Bladder microvascular endothelial cell (primary cell): ENCODE results near the gene S1PR5. TPM values are rescaled to one million over a fixed set of nuclear protein-coding genes. Genes with fewer than 3 reads are reported as not detected.

Experiments
- total RNA-seq: library from RNA; depleted of rRNA; stranded (reverse); fragments of >200 nt; gene quantifications from 2 replicates; pipeline ENCODE4 v1.2.3, GENCODE V29; 2014

Gene S1PR5
- 0.13 and 0.16 TPM in 2 replicates for total RNA-seq

GRCh38 chr19:10517361-10517759, at the start of gene S1PR5:
Gene S1PR5 (minus strand): TSS chr19:10517447. CDS start chr19:10515011, 2,436 bp downstream.

GRCh38 chr19:10565567-10566407, 48.5 kb upstream of the S1PR5 start, which contains the start of gene KRI1:
Gene KRI1 (minus strand): TSS chr19:10566010. CDS start chr19:10565999, 11 bp downstream.

GRCh38 chr19:10543420-10544241, 26.4 kb upstream of the S1PR5 start, which contains the start of gene ATG4D:
Gene ATG4D (plus strand): TSS chr19:10543904. CDS start chr19:10544091, 187 bp downstream.

GRCh38 chr19:10503002-10503789, 14.1 kb downstream of the S1PR5 start, which contains the start of gene KEAP1:
Gene KEAP1 (minus strand): TSS chr19:10503356. CDS start chr19:10500033, 3,323 bp downstream.

Other genes starting within 250 kb of the S1PR5 start
- gene ICAM1, start 246.3 kb downstream of the S1PR5 start, total RNA-seq, result 28.0 and 138 TPM in 2 replicates
- gene ICAM4, start 230.5 kb downstream of the S1PR5 start, total RNA-seq, result 1.1 and 1.3 TPM in 2 replicates
- 0.16 and 0.25 TPM in 2 replicates for gene ICAM5, start 227.5 kb downstream of the S1PR5 start, total RNA-seq
- 0.32 and 0.44 TPM in 2 replicates for gene ZGLP1, start 207.6 kb downstream of the S1PR5 start, total RNA-seq
- 13.6 and 21.1 TPM in 2 replicates for gene FDX2, start 201.4 kb downstream of the S1PR5 start, total RNA-seq
- gene RAVER1, start 183.9 kb downstream of the S1PR5 start, total RNA-seq, result 5.8 and 17.7 TPM in 2 replicates
- gene ICAM3, start 177.8 kb downstream of the S1PR5 start, total RNA-seq, result 10.5 and 20.9 TPM in 2 replicates
- gene TYK2, start 136.9 kb downstream of the S1PR5 start, total RNA-seq, result 84.3 and 118 TPM in 2 replicates
- gene CDC37, start 113.9 kb downstream of the S1PR5 start, total RNA-seq, result 313 and 340 TPM in 2 replicates
- gene PDE4A, start 96.9 kb downstream of the S1PR5 start, total RNA-seq, result 1.1 and 4.2 TPM in 2 replicates
- gene KEAP1, start 14.1 kb downstream of the S1PR5 start, total RNA-seq, result 78.8 and 118 TPM in 2 replicates
- gene ATG4D, start 26.5 kb upstream of the S1PR5 start, total RNA-seq, result 6.5 and 8.2 TPM in 2 replicates
- 6.2 and 7.4 TPM in 2 replicates for gene KRI1, start 48.6 kb upstream of the S1PR5 start, total RNA-seq
- gene CDKN2D, start 51.5 kb upstream of the S1PR5 start, total RNA-seq, result 6.2 and 7.1 TPM in 2 replicates
- 0.13 TPM in 1 of 2 replicates, not detected in the other for gene AP1M2, start 69.9 kb upstream of the S1PR5 start, total RNA-seq
- gene SLC44A2, start 108.1 kb upstream of the S1PR5 start, total RNA-seq, result 45.5 and 88.3 TPM in 2 replicates
- 74.3 and 149 TPM in 2 replicates for gene ILF3, start 136.9 kb upstream of the S1PR5 start, total RNA-seq
- gene QTRT1, start 184.0 kb upstream of the S1PR5 start, total RNA-seq, result 19.6 and 27.8 TPM in 2 replicates
- gene DNM2, start 200.6 kb upstream of the S1PR5 start, total RNA-seq, result 86.9 and 167 TPM in 2 replicates